Uterus (tissue), 2 donors: ENCODE data around the gene FSHR.

Experiments
- POLR2A ChIP-seq, 2 donors: fragments of 450-650 bp; IDR thresholded peaks; one replicate each; pipeline ENCODE4 v1.6.1; 2016; ENCODE audit warnings: antibody characterized with exemption in 2 of 2, mild to moderate bottlenecking in 1 of 2, moderate library complexity in 1 of 2
- TF ChIP-seq, protein P1 (sequence below), 4 experiments: fragments of 200-600 bp in 2 of 4; fragments of 450-650 bp in 2 of 4; sonication (generic) in 2 of 4; IDR thresholded peaks; one replicate each; pipeline ENCODE4 v1.5.1; 2016 to 2019; ENCODE audit warnings: antibody characterized with exemption in 4 of 4, mild to moderate bottlenecking in 2 of 4, moderate library complexity in 1 of 4

DNA sequence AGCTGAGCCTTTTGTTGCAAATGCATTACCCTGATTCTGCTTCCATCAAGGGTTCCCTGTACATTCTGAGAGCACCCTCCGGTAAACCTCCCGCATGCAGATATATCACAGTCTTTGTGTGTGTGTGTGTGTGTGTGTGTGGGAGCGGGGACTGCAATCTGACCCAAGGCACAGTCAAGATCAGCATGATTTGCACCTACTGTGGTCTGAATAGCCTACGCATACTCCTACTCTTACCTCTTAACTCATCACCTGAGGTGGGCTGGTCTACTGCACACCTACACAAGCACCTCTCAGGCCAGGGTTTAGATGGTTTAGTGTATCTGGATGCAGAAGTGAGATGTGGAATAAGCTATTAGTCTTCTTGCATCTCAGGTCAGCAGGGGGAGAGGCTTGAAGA is 174.6 kb downstream of the FSHR start:
- TF ChIP-seq, protein P1, sequence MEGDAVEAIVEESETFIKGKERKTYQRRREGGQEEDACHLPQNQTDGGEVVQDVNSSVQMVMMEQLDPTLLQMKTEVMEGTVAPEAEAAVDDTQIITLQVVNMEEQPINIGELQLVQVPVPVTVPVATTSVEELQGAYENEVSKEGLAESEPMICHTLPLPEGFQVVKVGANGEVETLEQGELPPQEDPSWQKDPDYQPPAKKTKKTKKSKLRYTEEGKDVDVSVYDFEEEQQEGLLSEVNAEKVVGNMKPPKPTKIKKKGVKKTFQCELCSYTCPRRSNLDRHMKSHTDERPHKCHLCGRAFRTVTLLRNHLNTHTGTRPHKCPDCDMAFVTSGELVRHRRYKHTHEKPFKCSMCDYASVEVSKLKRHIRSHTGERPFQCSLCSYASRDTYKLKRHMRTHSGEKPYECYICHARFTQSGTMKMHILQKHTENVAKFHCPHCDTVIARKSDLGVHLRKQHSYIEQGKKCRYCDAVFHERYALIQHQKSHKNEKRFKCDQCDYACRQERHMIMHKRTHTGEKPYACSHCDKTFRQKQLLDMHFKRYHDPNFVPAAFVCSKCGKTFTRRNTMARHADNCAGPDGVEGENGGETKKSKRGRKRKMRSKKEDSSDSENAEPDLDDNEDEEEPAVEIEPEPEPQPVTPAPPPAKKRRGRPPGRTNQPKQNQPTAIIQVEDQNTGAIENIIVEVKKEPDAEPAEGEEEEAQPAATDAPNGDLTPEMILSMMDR (IDR thresholded peaks at IDR 0.05), result no peak
- TF ChIP-seq POLR2A (IDR thresholded peaks at IDR 0.05), result no peak
